Sigmoid colon (tissue), 7 donors: Measurements from ENCODE around the gene MAP1LC3B. TPM values are rescaled to one million over a fixed set of nuclear protein-coding genes. Genes with fewer than 3 reads are reported as not detected.
A peak's percentile ranks its signal among the peaks of the same experiment; 100 is the strongest.

Source experiments
- DNase-seq: peaks from one replicate; pipeline ENCODE4 v3.0.0-alpha.2; 2019
- H3K27ac ChIP-seq, 4 donors: fragments of 200-600 bp; sonication (generic); one replicate each; pipeline ENCODE4 v1.5.1; 2016 to 2019; ENCODE audit warnings: mild to moderate bottlenecking in 1 of 4
- H3K27me3 ChIP-seq, 3 donors: fragments of 200-600 bp; sonication (generic); one replicate each; pipeline ENCODE4 v1.5.1; 2019; ENCODE audit warnings: mild to moderate bottlenecking in 1 of 3
- H3K36me3 ChIP-seq, 4 donors: fragments of 200-600 bp; sonication (generic); one replicate each; pipeline ENCODE4 v1.5.1; 2016 to 2019
- H3K4me1 ChIP-seq, 4 donors: fragments of 200-600 bp; sonication (generic); one replicate each; pipeline ENCODE4 v1.5.1; 2017 to 2019
- H3K4me3 ChIP-seq, 4 donors: fragments of 200-600 bp; sonication (generic); one replicate each; pipeline ENCODE4 v1.5.1; 2017 to 2019; ENCODE audit warnings: mild to moderate bottlenecking in 2 of 4, moderate library complexity in 1 of 4
- H3K9me3 ChIP-seq, 4 donors: fragments of 200-600 bp in 3 of 4; sonication (generic) in 3 of 4; one replicate each; pipeline versions ENCODE4 v1.5.1 to v1.6.1; 2013 to 2019
- EP300 ChIP-seq, 4 donors: sonication (generic); formaldehyde crosslinking; IDR thresholded peaks; one replicate each; pipeline ENCODE4 v1.6.1; 2017; ENCODE audit warnings: antibody characterized with exemption in 4 of 4
- POLR2A ChIP-seq, 2 donors: fragments of 450-650 bp; IDR thresholded peaks; one replicate each; pipeline ENCODE4 v1.6.1; 2016; ENCODE audit warnings: antibody characterized with exemption in 2 of 2, mild to moderate bottlenecking in 2 of 2, moderate library complexity in 2 of 2
- POLR2AphosphoS5 ChIP-seq, 4 donors: sonication (generic); formaldehyde crosslinking; IDR thresholded peaks; one replicate each; pipeline ENCODE4 v1.6.1; 2017; ENCODE audit warnings: antibody characterized with exemption in 4 of 4
- WGBS, 2 donors: extraction: QIAGEN DNeasy Blood & Tissue Kit; methylation state at CpG; one replicate each; pipeline ENCODE4 v1.1.7; 2013; 5-methylcytosine and 5-hydroxymethylcytosine counted together
- intact Hi-C: fragments of 100-400 bp; cut with DNase I; formaldehyde crosslinking; loops from one replicate; pipeline ENCODE4 v1.15.1; 2023
- polyA plus RNA-seq, 3 donors: library from polyadenylated mRNA; stranded (reverse); fragments of 200-250 nt; gene quantifications; one replicate each; pipeline ENCODE4 v1.2.3, GENCODE V29; 2013
- total RNA-seq, 4 donors: library from RNA; depleted of rRNA; stranded (reverse); fragments of >200 nt; gene quantifications; one replicate each; pipeline ENCODE4 v1.1.0, GENCODE V29; 2016
- TF ChIP-seq, protein P1 (sequence below), 4 experiments: fragments of 450-650 bp in 3 of 4; fragments of 200-600 bp in 1 of 4; IDR thresholded peaks; one replicate each; pipeline ENCODE4 v1.5.1; 2016 to 2019; ENCODE audit warnings: antibody characterized with exemption in 4 of 4, mild to moderate bottlenecking in 3 of 4, moderate library complexity in 2 of 4
- donor health status: healthy with polysubstance abuse.
- donor health status: Bipolar disorder and iron deficiency.
- donor health status: healthy.

The MAP1LC3B gene
- total and polyA plus RNA-seq, 7 donors = 48.0 to 137 (median 62.4) TPM

- DNase-seq = peak; percentile 26
- H3K4me3 ChIP-seq = no peak overlapping the region
- no peaks in the 10 kb centered on the region for H3K9me3 ChIP-seq
- H3K4me1 ChIP-seq = no peaks in the 10 kb centered on the region
- WGBS, 2 donors = 90 to 94% methylated on average over 12 of the region's 12 CpGs
- TF ChIP-seq POLR2AphosphoS5 (IDR thresholded peaks at IDR 0.05) = no peak
- no peak for TF ChIP-seq EP300 (IDR thresholded peaks at IDR 0.05)
- TF ChIP-seq, protein P1, sequence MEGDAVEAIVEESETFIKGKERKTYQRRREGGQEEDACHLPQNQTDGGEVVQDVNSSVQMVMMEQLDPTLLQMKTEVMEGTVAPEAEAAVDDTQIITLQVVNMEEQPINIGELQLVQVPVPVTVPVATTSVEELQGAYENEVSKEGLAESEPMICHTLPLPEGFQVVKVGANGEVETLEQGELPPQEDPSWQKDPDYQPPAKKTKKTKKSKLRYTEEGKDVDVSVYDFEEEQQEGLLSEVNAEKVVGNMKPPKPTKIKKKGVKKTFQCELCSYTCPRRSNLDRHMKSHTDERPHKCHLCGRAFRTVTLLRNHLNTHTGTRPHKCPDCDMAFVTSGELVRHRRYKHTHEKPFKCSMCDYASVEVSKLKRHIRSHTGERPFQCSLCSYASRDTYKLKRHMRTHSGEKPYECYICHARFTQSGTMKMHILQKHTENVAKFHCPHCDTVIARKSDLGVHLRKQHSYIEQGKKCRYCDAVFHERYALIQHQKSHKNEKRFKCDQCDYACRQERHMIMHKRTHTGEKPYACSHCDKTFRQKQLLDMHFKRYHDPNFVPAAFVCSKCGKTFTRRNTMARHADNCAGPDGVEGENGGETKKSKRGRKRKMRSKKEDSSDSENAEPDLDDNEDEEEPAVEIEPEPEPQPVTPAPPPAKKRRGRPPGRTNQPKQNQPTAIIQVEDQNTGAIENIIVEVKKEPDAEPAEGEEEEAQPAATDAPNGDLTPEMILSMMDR (IDR thresholded peaks at IDR 0.05) = no peak
- no peak for TF ChIP-seq POLR2A (IDR thresholded peaks at IDR 0.05)
- no peak overlapping the region for H3K27ac ChIP-seq
- H3K27me3 ChIP-seq = no peaks in the 10 kb centered on the region
- intact Hi-C loops = no loop called here
- peaks cover 0 to 50% (median 18%) of the 10 kb centered on the region in 4 donors for H3K36me3 ChIP-seq
These were observed 32.1 kb downstream of the MAP1LC3B start for GRCh38 chr16:87424266-87424665.

DNA sequence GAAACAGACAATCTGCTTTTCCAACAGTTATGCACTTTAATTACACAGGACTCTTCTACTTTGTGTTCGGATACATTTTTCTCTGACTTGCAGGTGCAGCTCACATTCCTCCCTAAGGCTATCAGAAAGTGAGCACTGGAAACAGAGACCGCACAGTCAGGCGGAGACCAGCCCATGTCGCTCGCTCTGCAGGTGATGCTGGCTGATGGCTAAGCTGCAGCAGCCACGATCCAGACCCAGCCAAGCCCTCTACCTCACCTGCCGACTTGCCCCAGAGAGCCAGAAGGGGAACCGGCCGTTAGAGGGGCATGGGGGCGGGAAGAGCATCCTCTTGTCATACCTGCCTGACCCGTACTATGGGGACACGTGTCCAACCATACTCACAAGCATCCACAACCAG is 33.8 kb downstream of the MAP1LC3B start:
- no peaks in the 10 kb centered on the region for H3K4me1 ChIP-seq
- H3K27me3 ChIP-seq = no peaks in the 10 kb centered on the region
- 94% methylated on average over 12 of the region's 12 CpGs for WGBS, 2 donors
- no peaks in the 10 kb centered on the region for H3K9me3 ChIP-seq
- peaks cover 0 to 39% (median 14%) of the 10 kb centered on the region in 4 donors for H3K36me3 ChIP-seq
- intact Hi-C loops = no loop called here
- TF ChIP-seq EP300 (IDR thresholded peaks at IDR 0.05) = no peak
- no peak for TF ChIP-seq POLR2A (IDR thresholded peaks at IDR 0.05)
- TF ChIP-seq, protein P1 (IDR thresholded peaks at IDR 0.05) = no peak
- TF ChIP-seq POLR2AphosphoS5 (IDR thresholded peaks at IDR 0.05) = no peak
- no peak overlapping the region for H3K27ac ChIP-seq
- H3K4me3 ChIP-seq = no peak overlapping the region
- DNase-seq = peak; percentile 29

DNA sequence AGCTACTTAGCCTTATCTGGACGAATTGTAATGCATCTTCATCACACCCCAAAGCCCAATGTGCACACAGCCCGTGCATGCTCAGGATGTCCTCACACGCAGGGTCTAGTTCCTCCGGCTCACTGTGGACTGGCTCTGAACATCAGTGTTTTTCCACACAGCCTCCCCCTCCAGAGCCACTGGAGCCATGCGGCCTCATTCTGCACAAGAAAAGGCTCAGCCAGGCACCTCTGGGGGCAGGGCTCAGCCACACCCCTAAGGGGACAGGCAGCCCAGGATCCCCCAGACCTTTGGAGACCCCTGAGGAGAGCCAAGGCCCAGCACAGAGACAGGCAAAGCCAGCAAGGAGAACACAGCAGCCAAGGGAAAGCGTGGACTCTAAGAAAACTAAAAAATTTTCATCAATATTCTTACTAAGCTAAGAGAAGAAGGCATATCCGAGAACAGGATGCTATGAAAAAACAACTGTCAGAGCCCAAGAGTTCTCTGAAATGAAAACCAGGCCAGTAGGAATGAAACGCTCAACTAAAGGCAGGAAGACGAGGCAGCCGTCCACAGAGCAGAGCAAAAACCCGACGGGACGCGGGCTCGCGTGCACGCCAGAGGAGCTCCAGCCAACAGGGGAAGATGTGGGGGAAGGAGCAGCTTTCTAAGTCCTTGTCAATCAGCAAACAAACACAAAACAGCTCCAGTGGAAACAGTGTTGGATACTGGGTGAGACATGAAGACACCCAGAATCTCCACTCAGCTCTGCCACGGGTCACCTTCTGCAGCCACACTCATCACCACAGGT is 34.5 kb downstream of the MAP1LC3B start:
- peaks cover 0 to 37% (median 15%) of the 10 kb centered on the region in 4 donors for H3K36me3 ChIP-seq
- H3K27ac ChIP-seq = no peak overlapping the region
- intact Hi-C loops = no loop called here
- WGBS, 2 donors = 89 to 94% methylated on average over 18 of the region's 18 CpGs
- H3K27me3 ChIP-seq = no peaks in the 10 kb centered on the region
- peak; percentile 36 for DNase-seq
- H3K4me1 ChIP-seq = peaks cover 0 to 2% (median under 1%) of the 10 kb centered on the region in 4 donors
- H3K9me3 ChIP-seq = no peaks in the 10 kb centered on the region
- TF ChIP-seq EP300 (IDR thresholded peaks at IDR 0.05) = no peak
- TF ChIP-seq POLR2AphosphoS5 (IDR thresholded peaks at IDR 0.05) = no peak
- TF ChIP-seq POLR2A (IDR thresholded peaks at IDR 0.05) = no peak
- TF ChIP-seq, protein P1 (IDR thresholded peaks at IDR 0.05) = no peak
- H3K4me3 ChIP-seq = no peak overlapping the region

DNA sequence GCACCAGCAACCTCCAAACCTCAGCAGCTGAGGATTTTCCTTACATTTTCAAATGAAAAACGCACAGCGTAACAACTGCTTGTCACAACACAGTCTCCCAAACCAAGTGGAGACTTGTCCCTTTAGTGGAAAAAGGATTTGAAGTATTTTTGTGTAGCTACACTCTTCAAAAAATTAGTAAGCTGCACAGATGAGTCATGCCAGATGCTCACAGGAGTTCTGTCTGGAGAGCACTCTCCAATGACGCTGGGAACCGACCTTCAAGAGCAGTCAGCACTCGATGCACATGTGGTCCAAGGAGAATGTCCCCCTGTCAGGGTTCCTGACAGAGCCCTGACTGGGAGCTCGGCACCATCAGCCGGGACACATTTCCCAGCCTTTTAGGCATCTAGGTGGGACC is 39.8 kb downstream of the MAP1LC3B start:
- H3K27me3 ChIP-seq = no peaks in the 10 kb centered on the region
- H3K4me3 ChIP-seq = no peak overlapping the region
- no peaks in the 10 kb centered on the region for H3K9me3 ChIP-seq
- H3K36me3 ChIP-seq = peaks cover 0 to 21% (median 3%) of the 10 kb centered on the region in 4 donors
- peaks cover 0 to 26% (median 19%) of the 10 kb centered on the region in 4 donors for H3K4me1 ChIP-seq
- no peak for TF ChIP-seq POLR2A (IDR thresholded peaks at IDR 0.05)
- intact Hi-C loops = no loop called here
- H3K27ac ChIP-seq = peak overlapping the region in 1 of 4 donors; percentile 26
- no peak for DNase-seq
- 84% methylated on average over 7 of the region's 7 CpGs for WGBS, 2 donors

DNA sequence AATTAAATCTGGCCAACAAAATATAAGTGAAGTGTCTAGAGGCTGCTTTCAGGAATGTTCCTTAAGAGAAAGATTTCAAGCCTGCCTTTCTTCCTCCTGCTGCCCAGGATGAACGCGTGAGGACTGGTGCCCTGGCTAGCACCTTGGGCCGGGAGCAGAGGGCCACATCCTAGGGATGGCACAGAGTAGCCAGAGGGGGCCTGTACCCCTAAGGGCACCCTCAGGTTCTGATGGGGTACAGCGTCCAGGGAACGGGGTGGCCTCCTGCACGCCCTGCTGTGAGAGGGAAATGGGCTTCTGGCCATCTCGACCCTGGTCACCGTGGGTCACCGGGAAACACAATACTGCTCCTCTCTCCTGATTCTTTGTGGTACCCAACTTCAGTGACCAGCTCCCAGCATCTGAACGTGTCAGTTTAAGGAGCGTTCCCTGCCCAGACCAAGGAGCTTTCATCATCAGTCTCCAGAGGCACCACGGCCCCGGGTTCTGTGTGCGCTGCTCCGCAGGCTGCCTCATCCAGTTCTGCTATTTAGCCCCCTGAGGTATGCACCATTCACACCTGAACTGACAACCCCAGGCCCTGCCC is 40.3 kb downstream of the MAP1LC3B start:
- Histone ChIP-seq H3K36me3 (peaks cover 0 to 21% (median 3%) of the 10 kb centered on the region in 4 donors), H3K27ac (peak overlapping the region in 1 of 4 donors; percentile 26), H3K27me3 (no peaks in the 10 kb centered on the region), H3K4me3 (no peak overlapping the region), H3K9me3 (no peaks in the 10 kb centered on the region), H3K4me1 (peaks cover 0 to 26% (median 19%) of the 10 kb centered on the region in 4 donors)
- WGBS, 2 donors = 93 to 95% methylated on average over 15 of the region's 15 CpGs
- DNase-seq = no peak
- intact Hi-C loops = no loop called here
- TF ChIP-seq POLR2AphosphoS5 (IDR thresholded peaks at IDR 0.05) = no peak
- no peak for TF ChIP-seq POLR2A (IDR thresholded peaks at IDR 0.05)
- TF ChIP-seq, protein P1 (IDR thresholded peaks at IDR 0.05) = no peak
- TF ChIP-seq EP300 (IDR thresholded peaks at IDR 0.05) = no peak
